Breast epithelium (tissue), 3 donors: ENCODE results near the gene GLIS1.

Source experiments
- CTCF ChIP-seq, 3 donors: fragments of 450-650 bp; IDR thresholded peaks; one replicate each; pipeline ENCODE4 v1.5.1; 2016 to 2017; ENCODE audit warnings: antibody characterized with exemption in 3 of 3, mild to moderate bottlenecking in 3 of 3, moderate library complexity in 3 of 3
- POLR2A ChIP-seq: fragments of 450-650 bp; IDR thresholded peaks from one replicate; pipeline ENCODE4 v1.6.1; 2016; ENCODE audit warnings: antibody characterized with exemption, mild to moderate bottlenecking, moderate library complexity
- POLR2AphosphoS5 ChIP-seq, 3 donors: sonication (generic); formaldehyde crosslinking; IDR thresholded peaks; one replicate each; pipeline ENCODE4 v1.6.1; 2017; ENCODE audit warnings: antibody characterized with exemption in 3 of 3

- TF ChIP-seq CTCF (IDR thresholded peaks at IDR 0.05) (no peak), POLR2A (no peak), POLR2AphosphoS5 (IDR thresholded peaks at IDR 0.05) (no peak)
Measured at GRCh38 chr1:53625766-53626520, 113.0 kb downstream of the GLIS1 start.
